Psoas muscle (tissue), 8 donors: ENCODE measurements around the gene ZNF132. TPM values are rescaled to one million over a fixed set of nuclear protein-coding genes. Genes with fewer than 3 reads are reported as not detected.
"Not testable (repeated sequence)": the region's sequence is repeated elsewhere in the genome, so short reads cannot be mapped to it uniquely, and the experiment has no call there.

ENCODE experiments used
- ATAC-seq, 4 donors: fragments of 200-7000 bp; cut with Tn5 transposase; one replicate each; pipeline ENCODE4 v1.9.1; 2020; ENCODE audit warnings: moderate library complexity in 3 of 4, mild to moderate bottlenecking in 2 of 4
- DNase-seq, 2 donors: peaks; one replicate each; pipeline ENCODE4 v3.0.0-alpha.2; 2020
- H3K27ac ChIP-seq: fragments of 200-600 bp; one replicate; pipeline ENCODE4 v1.8.0; 2022
- H3K27me3 ChIP-seq, 3 donors: fragments of 200-600 bp in 1 of 3; one replicate each; pipeline versions ENCODE4 v1.6.1 to v1.8.0; 2013 to 2022; ENCODE audit warnings: low read length in 2 of 3, mild to moderate bottlenecking in 2 of 3, moderate library complexity in 1 of 3; ENCODE audit not compliant: insufficient read depth in 3 of 3
- H3K36me3 ChIP-seq, 2 donors: fragments of 200-600 bp in 1 of 2; one replicate each; pipeline versions ENCODE4 v1.6.1 to v1.8.0; 2013 to 2022; ENCODE audit warnings: low read depth in 1 of 2, mild to moderate bottlenecking in 1 of 2, moderate library complexity in 1 of 2; ENCODE audit not compliant: insufficient read depth in 1 of 2
- H3K4me1 ChIP-seq: fragments of 200-600 bp; one replicate; pipeline ENCODE4 v1.8.0; 2022
- H3K4me3 ChIP-seq: fragments of 200-600 bp; one replicate; pipeline ENCODE4 v1.8.0; 2022; ENCODE audit warnings: mild to moderate bottlenecking
- H3K9me3 ChIP-seq: fragments of 200-600 bp; one replicate; pipeline ENCODE4 v1.8.0; 2022
- CTCF ChIP-seq: fragments of 200-600 bp; IDR thresholded peaks from one replicate; pipeline ENCODE4 v1.8.0; 2022; ENCODE audit warnings: antibody characterized with exemption
- WGBS, 3 donors: extraction: QIAGEN DNeasy Blood & Tissue Kit; methylation state at CpG; one replicate each; pipeline versions ENCODE4 v1.1.6 to v1.1.7; 2013; 5-methylcytosine and 5-hydroxymethylcytosine counted together
- intact Hi-C, 2 donors: fragments of 100-400 bp; cut with DNase I; formaldehyde crosslinking; loops; one replicate each; pipeline versions ENCODE4 v1.11.0 to v1.14.2; 2022
- long read RNA-seq, 2 donors: library from polyadenylated mRNA; unstranded; transcript quantifications; one replicate each; pipeline ENCODE4 v2.0.0, GENCODE V29; 2021
- polyA plus RNA-seq, 3 donors: library from polyadenylated mRNA; stranded (reverse); fragments of 200-250 nt; gene quantifications; one replicate each; pipeline ENCODE4 v1.2.3, GENCODE V29; 2013
- total RNA-seq, 4 donors: library from RNA; stranded (reverse); fragmentation: NEBNext Ultra II Directional in 2 of 4; extraction: Animal tissue kit (Norgen Biotek cat#: 25700) in 2 of 4; gene quantifications; one replicate each; pipeline versions ENCODE4 v1.2.1 to v1.2.4, GENCODE V29; 2021 to 2023
- donor health status: healthy with polysubstance abuse.
- donor health status: DM: no; HTN: no; CAD: no; lungs with moderate emphysema.
- donor health status: Bipolar disorder and iron deficiency.
- donor health status: healthy.
- donor health status: DM: yes; HTN: yes; CAD: no.
- donor health status: DM: no; HTN: no; CAD: no.
- donor health status: DM: no; HTN: no; CAD: no.
- donor health status: DM: yes; HTN: yes; CAD: no.

The ZNF132 gene
- total RNA-seq (1 to 10 TPM; 2.1 to 5.2 (median 4.3) TPM), polyA plus RNA-seq (1 to 10 TPM; 1.4 to 2.7 (median 1.6) TPM)
- long read RNA-seq, donor 1: 0 reads
- long read RNA-seq, donor 2, transcript ZNF132-201 (3 exons, 3,031 nt): major isoform, 8 of 9 reads
- long read RNA-seq, donor 2, partial matches to known transcripts: 0 of 9 reads
- long read RNA-seq, donor 2, other reads (novel, unspliced or antisense): 1 of 9 reads

DNA sequence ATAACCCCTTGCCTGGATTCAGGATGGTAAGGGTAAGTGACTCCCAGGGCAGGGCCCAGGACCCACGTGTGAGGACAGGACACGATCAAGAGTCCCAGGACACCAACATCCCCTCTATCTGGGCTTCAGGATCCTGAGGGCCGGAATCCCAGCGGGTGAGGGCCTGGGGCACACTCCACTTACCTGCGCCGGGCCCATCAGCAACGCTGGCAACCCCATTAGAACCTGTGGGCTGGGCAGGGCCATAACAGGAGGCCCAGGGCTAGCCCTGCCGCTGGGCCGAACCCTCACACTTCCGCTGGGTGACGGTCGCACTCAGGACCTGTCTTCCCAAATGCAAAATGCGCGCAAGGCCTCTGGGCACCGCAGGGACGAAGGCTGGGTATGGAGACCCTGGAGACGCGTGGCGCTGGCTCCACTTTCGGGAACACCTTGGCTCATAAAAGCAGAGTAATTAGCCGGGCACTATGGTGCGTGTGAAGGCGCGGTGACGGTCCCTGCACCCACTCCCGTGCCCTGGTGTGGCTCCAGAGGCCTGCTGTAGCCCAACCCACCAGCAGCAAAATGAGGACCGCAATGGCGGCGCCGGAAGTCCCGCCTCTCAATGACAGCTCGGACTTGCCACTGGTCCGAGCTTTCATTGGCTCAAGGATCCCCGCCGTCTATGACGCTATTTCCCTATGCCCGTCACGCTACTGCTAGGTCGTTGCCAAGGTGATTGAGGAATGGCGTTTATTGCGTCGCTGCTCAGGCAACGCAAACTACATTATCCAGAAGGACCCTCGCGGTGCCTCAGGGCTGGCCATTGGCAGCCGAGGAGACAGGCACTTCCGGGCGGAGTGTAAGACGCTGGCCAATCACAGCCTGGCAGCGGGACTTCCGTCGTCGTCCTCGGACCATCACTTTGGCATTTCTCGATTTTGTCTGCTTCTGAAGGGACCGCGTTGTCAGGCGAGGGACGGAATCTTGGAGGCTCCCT is at the start of gene ZNF132:
ZNF132 (minus strand) TSS at position 578 of the 979 bp plus-strand sequence; CDS start at position 246, 332 bp downstream.
- Histone ChIP-seq H3K27me3 (no peaks in the 10 kb centered on the region), H3K4me1 (peaks cover 11% of the 10 kb centered on the region), H3K36me3 (peaks cover 14 to 25% of the 10 kb centered on the region in 2 donors), H3K9me3 (peaks cover 43% of the 10 kb centered on the region), H3K27ac (peak within 1 kb of the TSS; percentile 81), H3K4me3 (peak within 1 kb of the TSS; percentile 81)
- DNase-seq (peak; percentile 96 to 97), ATAC-seq (peak; percentile 98 to 99 (median 98))
- no peak for TF ChIP-seq CTCF
- intact Hi-C loops: no loop called here
- 5 to 7% (median 6%) methylated on average over 59 of the region's 59 CpGs for WGBS, 3 donors

- peaks cover 0 to 23% of the 10 kb centered on the region in 2 donors for H3K36me3 ChIP-seq
- H3K27ac ChIP-seq, H3K9me3 ChIP-seq, H3K27me3 ChIP-seq, ATAC-seq, intact Hi-C loops, DNase-seq, H3K4me3 ChIP-seq, H3K4me1 ChIP-seq: not testable (repeated sequence)
- WGBS, 3 donors: 91 to 100% (median 93%) methylated on average over 5 of the region's 5 CpGs
Measured at GRCh38 chr19:58484349-58484748, 44.4 kb upstream of the ZNF132 start.

- no peaks in the 10 kb centered on the region for H3K9me3 ChIP-seq
- no peaks in the 10 kb centered on the region for H3K27me3 ChIP-seq
- DNase-seq (no peak), ATAC-seq (no peak)
- no peak overlapping the region for H3K4me3 ChIP-seq
- H3K36me3 ChIP-seq: peaks cover 0 to 28% of the 10 kb centered on the region in 2 donors
- H3K27ac ChIP-seq: no peak overlapping the region
- TF ChIP-seq CTCF: no peak
- no peaks in the 10 kb centered on the region for H3K4me1 ChIP-seq
- intact Hi-C loops: no loop called here
- WGBS, 3 donors: 89 to 94% (median 93%) methylated on average over 2 of the region's 2 CpGs
Measured at GRCh38 chr19:58483776-58484175, 43.8 kb upstream of the ZNF132 start.

DNA sequence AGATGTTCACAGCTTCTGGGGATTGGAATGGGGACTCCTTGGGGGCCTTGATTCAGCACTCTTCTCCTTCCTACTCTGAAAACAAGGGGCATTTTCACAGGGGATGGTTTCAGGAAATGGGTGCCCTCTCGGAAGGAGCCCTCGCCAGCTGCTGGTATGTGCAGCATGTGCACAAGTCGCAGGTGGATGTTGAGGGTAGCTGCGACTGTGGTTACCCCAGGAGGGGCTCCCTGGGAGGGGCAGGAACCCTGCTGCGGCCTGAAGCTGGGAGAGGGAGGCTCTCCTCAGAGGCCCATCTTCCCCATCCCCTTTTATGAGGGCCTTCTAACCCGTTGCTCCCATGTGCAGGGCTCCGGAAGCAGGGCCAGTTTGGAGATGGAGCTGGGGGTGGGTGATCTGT is 42.4 kb upstream of the ZNF132 start:
- H3K9me3 ChIP-seq: no peaks in the 10 kb centered on the region
- no peak for ATAC-seq
- WGBS, 3 donors: 83 to 88% (median 88%) methylated on average over 7 of the region's 7 CpGs
- no peak overlapping the region for H3K4me3 ChIP-seq
- TF ChIP-seq CTCF: no peak
- no peaks in the 10 kb centered on the region for H3K4me1 ChIP-seq
- DNase-seq: no peak
- intact Hi-C loops: no loop called here
- no peak overlapping the region for H3K27ac ChIP-seq
- no peaks in the 10 kb centered on the region for H3K27me3 ChIP-seq
- H3K36me3 ChIP-seq: peaks cover 0 to 40% of the 10 kb centered on the region in 2 donors

GRCh38 chr19:58480831-58481230 is 40.9 kb upstream of the ZNF132 start:
- Histone ChIP-seq H3K9me3 (no peaks in the 10 kb centered on the region), H3K27ac (no peak overlapping the region), H3K36me3 (peaks cover 0 to 40% of the 10 kb centered on the region in 2 donors), H3K27me3 (no peaks in the 10 kb centered on the region), H3K4me1 (peaks cover 8% of the 10 kb centered on the region), H3K4me3 (no peak overlapping the region)
- ATAC-seq (no peak), DNase-seq (no peak)
- intact Hi-C loops: no loop called here
- WGBS, 3 donors: 78 to 86% (median 85%) methylated on average over 2 of the region's 2 CpGs
- no peak for TF ChIP-seq CTCF
